ENCODE measurements around the gene ACTR3. TPM values are rescaled to one million over a fixed set of nuclear protein-coding genes. Genes with fewer than 3 reads are reported as not detected.

ACTR3 gene
- total RNA-seq, 1 experiment from 2014 or later = 340 TPM

GRCh38 chr2:113895819-113896563, 6.1 kb downstream of the ACTR3 start:
- Mint-ChIP-seq H3K27me3 (ENCODE audit: insufficient read depth, unreplicated experiment) (no peaks in the 10 kb centered on the region), H3K36me3 (ENCODE audit: insufficient read depth, unreplicated experiment) (peaks cover 39% of the 10 kb centered on the region), H3K4me1 (ENCODE audit: low read depth, unreplicated experiment) (peaks cover 76% of the 10 kb centered on the region), H3K27ac (ENCODE audit: unreplicated experiment) (no peak overlapping the region), H3K9me3 (ENCODE audit: unreplicated experiment) (no peaks in the 10 kb centered on the region), H3K4me3 (ENCODE audit: unreplicated experiment) (no peak overlapping the region)
- no peaks in the 10 kb centered on the region for H3K27me3 ChIP-seq (replicated peaks; ENCODE audit: control insufficient read depth, insufficient read depth, low read length)
- no peak overlapping the region for H3K4me3 ChIP-seq (ENCODE audit: low read depth, low read length)
- intact Hi-C loops (cut with micrococcal nuclease; ENCODE audit: unreplicated experiment) = no loop called here
- no peaks in the 10 kb centered on the region for H3K9me3 ChIP-seq
- H3K36me3 ChIP-seq (ENCODE audit: control insufficient read depth, insufficient read depth, low read length) = 0 out of 2 replicates have a peak, but pooled peaks cover 2% of the 10 kb centered on the region
- BruUV-seq (replicated peaks) = no TSS peak
- POLR2A ChIA-PET = no interaction called here
- no peak for TF ChIP-seq CTCF (IDR thresholded peaks at IDR 0.05; ENCODE audit: insufficient read depth in 1 of 2, low read depth in 1 of 2, low read length in 1 of 2, severe bottlenecking in 1 of 2, unreplicated experiment in 1 of 2)
- CTCF ChIA-PET = no interaction called here
- no peak for DNase-seq
- peaks cover 61% of the 10 kb centered on the region for H3K4me1 ChIP-seq

GRCh38 chr2:113896791-113897190, 6.9 kb downstream of the ACTR3 start:
- H3K9me3 Mint-ChIP-seq (ENCODE audit: unreplicated experiment) = no peaks in the 10 kb centered on the region
- Histone ChIP-seq H3K9me3 (no peaks in the 10 kb centered on the region), H3K36me3 (ENCODE audit: control insufficient read depth, insufficient read depth, low read length) (0 out of 2 replicates have a peak, but pooled peaks cover 2% of the 10 kb centered on the region), H3K27me3 (replicated peaks; ENCODE audit: control insufficient read depth, insufficient read depth, low read length) (no peaks in the 10 kb centered on the region), H3K4me1 (peaks cover 63% of the 10 kb centered on the region), H3K4me3 (ENCODE audit: low read depth, low read length) (no peak overlapping the region)
- no peak for DNase-seq
- peaks cover 76% of the 10 kb centered on the region for H3K4me1 Mint-ChIP-seq (ENCODE audit: low read depth, unreplicated experiment)
- no peak overlapping the region for H3K27ac Mint-ChIP-seq (ENCODE audit: unreplicated experiment)
- POLR2A ChIA-PET = no interaction called here
- intact Hi-C loops (cut with micrococcal nuclease; ENCODE audit: unreplicated experiment) = no loop called here
- H3K27me3 Mint-ChIP-seq (ENCODE audit: insufficient read depth, unreplicated experiment) = no peaks in the 10 kb centered on the region
- peaks cover 36% of the 10 kb centered on the region for H3K36me3 Mint-ChIP-seq (ENCODE audit: insufficient read depth, unreplicated experiment)
- CTCF ChIA-PET = no interaction called here
- no peak overlapping the region for H3K4me3 Mint-ChIP-seq (ENCODE audit: unreplicated experiment)
- no TSS peak for BruUV-seq (replicated peaks)
- no peak for TF ChIP-seq CTCF (IDR thresholded peaks at IDR 0.05; ENCODE audit: insufficient read depth in 1 of 2, low read depth in 1 of 2, low read length in 1 of 2, severe bottlenecking in 1 of 2, unreplicated experiment in 1 of 2)

- CTCF ChIA-PET = no interaction called here
Measured at GRCh38 chr2:113898081-113898480, 8.2 kb downstream of the ACTR3 start.

More at GRCh38 chr2:113898081-113898480, 8.2 kb downstream of the ACTR3 start:
- no peaks in the 10 kb centered on the region for H3K9me3 ChIP-seq
- H3K36me3 ChIP-seq (ENCODE audit: control insufficient read depth, insufficient read depth, low read length) = 0 out of 2 replicates have a peak, but pooled peaks cover 2% of the 10 kb centered on the region
- POLR2A ChIA-PET = interaction anchor here (0.7 kb wide), 1 partner anchor 20 kb away, joined by 22 read pairs; no protein-coding TSS in a partner anchor
- no peaks in the 10 kb centered on the region for H3K27me3 ChIP-seq (replicated peaks; ENCODE audit: control insufficient read depth, insufficient read depth, low read length)
- Mint-ChIP-seq H3K4me1 (ENCODE audit: low read depth, unreplicated experiment) (peaks cover 64% of the 10 kb centered on the region), H3K27me3 (ENCODE audit: insufficient read depth, unreplicated experiment) (no peaks in the 10 kb centered on the region), H3K9me3 (ENCODE audit: unreplicated experiment) (no peaks in the 10 kb centered on the region), H3K4me3 (ENCODE audit: unreplicated experiment) (no peak overlapping the region), H3K27ac (ENCODE audit: unreplicated experiment) (no peak overlapping the region), H3K36me3 (ENCODE audit: insufficient read depth, unreplicated experiment) (peaks cover 32% of the 10 kb centered on the region)
- DNase-seq = no peak
- peaks cover 50% of the 10 kb centered on the region for H3K4me1 ChIP-seq
- no peak for TF ChIP-seq CTCF (IDR thresholded peaks at IDR 0.05; ENCODE audit: insufficient read depth in 1 of 2, low read depth in 1 of 2, low read length in 1 of 2, severe bottlenecking in 1 of 2, unreplicated experiment in 1 of 2)
- intact Hi-C loops (cut with micrococcal nuclease; ENCODE audit: unreplicated experiment) = no loop called here
- BruUV-seq (replicated peaks) = no TSS peak
- H3K4me3 ChIP-seq (ENCODE audit: low read depth, low read length) = no peak overlapping the region

Data from Caco-2 (cell line).